Daoy (cell line): ENCODE results near the gene ACSS2. TPM values are rescaled to one million over a fixed set of nuclear protein-coding genes. Genes with fewer than 3 reads are reported as not detected.
A peak's percentile ranks its signal among the peaks of the same experiment; 100 is the strongest.

Experiments used
- DNase-seq: peaks from one replicate; pipeline ENCODE4 v3.0.0-alpha.2; 2015; ENCODE audit warnings: low read depth
- total RNA-seq: library from RNA; depleted of rRNA; stranded (reverse); fragments of >200 nt; shearing (Covaris generic); gene quantifications from 2 replicates; pipeline ENCODE4 v1.2.3, GENCODE V29; 2014

Gene ACSS2
- total RNA-seq, 1 experiment from 2014 or later, result 11.7 TPM

DNA sequence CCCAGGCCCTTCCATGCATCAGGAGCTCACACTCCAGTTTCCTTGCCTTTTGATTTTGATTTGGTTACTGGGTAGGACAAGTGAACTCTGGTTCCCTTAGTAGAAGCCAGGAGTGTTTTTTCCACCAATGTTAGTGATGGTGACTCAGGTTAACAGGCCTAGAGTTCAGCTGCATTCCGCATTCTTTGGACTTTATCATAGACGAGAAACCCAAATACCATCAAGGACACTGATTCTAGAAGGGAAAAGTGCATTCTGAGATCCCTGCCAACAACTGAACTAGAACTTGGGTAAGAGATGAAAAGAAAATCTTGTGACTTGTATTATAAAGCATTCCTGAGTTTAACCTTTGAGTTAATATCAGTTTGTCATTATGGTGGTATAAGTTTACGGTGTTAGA, 70.2 kb downstream of the ACSS2 start:
- DNase-seq, result no peak

DNA sequence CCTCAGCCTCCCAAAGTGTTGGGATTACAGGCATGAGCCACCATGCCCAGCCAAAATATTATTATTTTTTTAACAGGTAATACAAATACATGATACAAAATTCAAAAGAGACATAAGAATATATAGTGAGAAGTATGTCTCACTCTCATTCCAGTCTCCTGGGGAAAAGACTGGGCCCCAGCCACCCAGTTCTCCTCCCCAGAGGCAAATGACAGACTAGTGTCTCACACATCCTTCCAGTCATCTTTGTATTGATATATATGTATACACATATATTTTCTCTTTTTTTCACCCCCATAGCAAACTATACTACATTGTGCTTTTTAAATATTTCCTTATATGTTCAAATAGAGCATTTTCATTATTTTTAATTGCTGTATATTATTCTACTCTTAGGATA, 70.9 kb downstream of the ACSS2 start:
- no peak for DNase-seq

DNA sequence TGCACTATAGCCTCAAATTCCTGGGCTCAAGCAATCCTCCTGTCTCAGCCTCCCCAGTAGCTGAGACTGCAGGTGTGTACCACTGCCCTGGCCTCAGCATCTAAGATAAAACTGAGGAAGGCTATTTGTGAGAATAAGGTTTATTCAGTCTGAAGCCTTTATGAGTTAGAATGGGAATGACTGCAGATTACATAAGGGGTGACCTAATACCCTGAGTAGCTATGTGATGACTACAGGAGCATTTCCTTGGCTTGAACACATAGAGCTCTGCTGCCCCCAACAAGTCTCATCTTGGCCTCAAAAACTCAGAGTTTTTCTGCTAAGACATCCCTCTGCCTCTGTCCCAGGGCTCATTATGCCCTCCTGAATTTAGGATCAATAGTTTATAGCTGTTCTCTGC, 71.6 kb downstream of the ACSS2 start:
- DNase-seq, result no peak

DNA sequence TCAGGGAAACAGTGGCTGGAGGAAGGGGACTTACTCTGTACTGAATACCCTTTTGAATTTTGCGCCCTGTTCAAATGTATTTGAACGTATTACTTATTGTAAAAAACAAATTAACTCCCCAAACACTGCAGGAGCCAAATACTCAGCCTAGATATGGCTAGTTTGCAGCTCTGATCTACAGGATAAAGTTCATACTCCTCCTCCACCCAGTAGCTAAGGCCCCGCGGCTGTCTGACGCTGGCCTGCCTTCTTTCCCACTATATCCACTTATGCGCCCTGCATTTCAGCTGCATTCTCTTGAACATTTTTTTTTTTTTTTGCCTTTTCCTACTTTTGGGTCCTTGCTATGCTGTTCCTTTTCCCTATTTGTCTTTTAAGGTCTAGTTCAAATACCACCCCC, 72.7 kb downstream of the ACSS2 start:
- no peak for DNase-seq

DNA sequence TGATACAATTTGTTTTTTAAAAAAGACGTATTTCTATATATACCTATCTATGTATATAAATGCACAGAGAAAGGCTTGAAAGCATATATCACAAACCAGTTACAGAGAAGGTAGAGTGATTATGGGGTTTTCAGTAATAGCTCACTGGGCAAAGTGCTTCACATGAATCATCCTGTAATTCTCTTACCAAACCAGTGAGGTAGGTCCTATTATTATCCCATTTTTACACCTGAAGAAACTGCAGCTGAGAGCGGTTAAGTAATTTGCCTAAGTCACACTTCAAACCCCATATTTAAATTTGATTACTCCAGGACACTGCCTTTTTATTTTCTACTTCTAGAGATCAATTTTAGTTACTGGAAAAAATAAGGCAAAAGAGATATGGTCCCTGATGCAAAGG, 74.8 kb downstream of the ACSS2 start:
- DNase-seq, result no peak

DNA sequence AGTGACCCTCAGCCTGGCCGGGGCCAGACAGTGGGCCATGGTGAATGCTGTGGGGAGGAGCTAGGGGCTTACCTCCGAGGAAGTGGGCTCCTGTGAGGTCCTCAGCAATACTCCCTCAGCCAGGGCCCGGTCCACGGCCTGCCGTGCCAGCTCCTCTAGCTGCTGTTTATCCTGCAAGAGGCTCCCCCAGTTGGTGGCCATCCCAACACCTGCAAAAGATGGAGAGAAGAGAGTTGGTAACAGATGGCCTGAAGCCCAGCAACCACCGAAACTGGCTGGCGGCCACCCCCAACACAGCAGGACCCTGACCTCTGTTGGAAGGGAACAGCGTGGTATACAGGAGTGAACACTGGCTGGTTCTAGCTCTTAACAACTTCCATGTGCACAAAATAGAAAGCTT, 75.2 kb downstream of the ACSS2 start:
- no peak for DNase-seq

DNA sequence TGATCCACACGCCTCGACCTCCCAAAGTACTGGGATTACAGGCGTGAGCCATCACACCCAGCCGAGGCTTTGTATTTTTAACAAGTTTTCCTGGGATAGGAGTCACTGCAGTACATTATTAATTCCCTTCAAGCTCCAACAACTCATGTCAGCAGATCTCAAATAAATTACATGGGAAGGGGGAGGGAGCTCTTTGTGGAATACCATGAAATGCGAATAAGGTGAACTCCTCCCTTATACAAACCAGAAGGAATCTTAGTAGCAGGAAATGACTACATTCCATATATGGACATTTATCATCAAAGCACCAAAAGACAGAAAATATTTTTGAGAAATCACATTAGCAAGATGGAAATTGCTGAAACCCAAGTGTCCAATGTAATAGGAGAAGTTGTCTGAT, 76.3 kb downstream of the ACSS2 start:
- no peak for DNase-seq

DNA sequence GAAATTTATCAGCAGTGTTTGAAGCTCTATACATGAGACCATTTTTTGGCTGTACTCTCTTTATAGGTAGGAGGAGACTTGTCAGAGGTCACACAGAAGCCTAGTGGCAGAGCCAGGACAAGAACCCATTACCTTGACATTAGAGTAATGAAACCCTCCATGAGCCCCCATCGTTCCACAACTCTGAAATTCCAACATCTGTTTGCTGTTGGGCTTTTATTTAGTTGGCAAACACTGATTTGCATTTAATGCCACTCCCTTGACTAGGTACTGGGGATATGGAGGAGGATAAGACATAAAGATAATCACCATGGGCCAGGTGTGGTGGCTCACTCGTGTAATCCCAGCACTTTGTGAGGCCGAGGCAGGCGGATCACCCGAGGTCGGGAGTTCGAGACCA, 77.5 kb downstream of the ACSS2 start:
- DNase-seq, result no peak

DNA sequence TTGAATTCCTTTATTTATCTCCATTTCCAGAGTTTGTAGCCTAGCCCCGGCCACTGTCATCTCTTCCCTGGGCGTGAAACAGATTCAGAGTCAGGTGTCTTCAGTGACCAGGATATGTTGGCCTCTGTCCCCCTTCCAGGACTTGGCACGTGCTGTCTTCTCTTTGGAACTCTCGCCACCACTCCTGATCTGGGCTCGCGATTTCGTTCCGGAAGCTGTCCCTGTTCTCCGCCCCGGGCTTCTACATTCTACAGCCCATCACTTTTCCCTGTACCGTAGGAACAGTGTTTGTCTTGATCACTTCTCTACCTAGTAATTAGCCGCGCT, 78.5 kb downstream of the ACSS2 start:
- DNase-seq, result peak; percentile 33

DNA sequence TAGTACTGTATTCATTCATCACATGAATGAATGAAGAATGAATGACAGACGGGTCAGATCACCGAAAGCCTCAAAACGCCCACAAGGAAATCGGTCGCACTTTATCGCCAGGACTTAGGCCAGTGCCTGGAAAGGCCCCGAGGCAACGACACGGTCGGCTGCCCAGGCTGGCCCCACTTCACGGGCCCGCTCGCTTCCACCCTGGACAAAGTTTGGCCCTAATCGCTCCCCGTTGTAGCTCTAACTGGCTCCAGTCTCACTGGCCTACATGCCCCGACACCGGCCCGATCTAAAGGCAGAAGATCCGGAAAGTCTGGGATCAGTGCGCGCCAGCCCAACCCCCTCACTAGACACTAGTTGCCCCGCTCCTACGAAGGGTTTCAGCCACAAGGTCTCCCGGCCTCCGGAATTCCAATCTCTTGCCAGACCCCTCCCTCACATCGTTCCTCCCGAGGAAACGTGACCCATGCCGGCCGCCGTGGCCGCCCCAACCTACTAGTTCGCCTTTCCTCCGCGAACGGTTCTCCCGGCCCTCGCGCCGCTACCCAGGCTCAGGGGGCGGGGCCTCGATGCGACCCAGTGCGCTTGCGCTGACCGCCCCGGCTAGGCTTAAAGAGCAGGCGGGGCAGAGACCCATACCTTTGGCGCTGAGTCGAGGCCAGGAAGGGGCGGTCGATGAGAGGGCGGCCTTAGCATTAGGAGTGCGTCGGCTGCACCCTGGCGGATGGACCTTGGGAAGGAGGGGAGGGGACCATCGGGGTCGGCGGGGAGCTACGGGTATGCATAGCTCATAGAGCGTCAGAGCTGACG, 79.0 kb downstream of the ACSS2 start, which contains the start of the genes GSS and MYH7B:
Gene GSS, minus strand, starts transcription at position 576 of the 810 bp plus-strand sequence. CDS start 3,954 bp downstream, outside the sequence.
Gene MYH7B, plus strand, starts transcription at position 638 of the 810 bp plus-strand sequence. CDS start 22,138 bp downstream, outside the sequence.
- DNase-seq, result peak; percentile 98

DNA sequence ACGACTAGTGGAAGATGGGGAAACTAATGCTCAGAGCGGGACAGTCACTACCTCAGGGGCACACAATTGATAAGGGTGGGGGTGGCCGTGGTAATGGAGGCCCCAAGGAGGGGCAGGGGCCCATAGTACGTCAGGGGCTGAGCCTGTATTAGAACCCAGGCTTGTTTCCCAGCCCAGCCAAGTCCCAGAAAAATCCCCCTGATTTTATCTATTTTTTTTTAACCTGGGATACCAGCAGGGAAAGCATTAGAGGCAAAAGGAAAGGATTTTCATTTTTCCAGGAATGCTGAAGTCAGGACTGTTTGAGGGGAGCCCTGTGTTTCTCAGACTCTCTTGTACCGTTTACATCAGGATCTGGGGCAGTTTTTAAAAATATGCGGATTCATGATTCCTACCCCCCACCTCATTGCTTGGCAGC, 79.6 kb downstream of the ACSS2 start:
- no peak for DNase-seq

DNA sequence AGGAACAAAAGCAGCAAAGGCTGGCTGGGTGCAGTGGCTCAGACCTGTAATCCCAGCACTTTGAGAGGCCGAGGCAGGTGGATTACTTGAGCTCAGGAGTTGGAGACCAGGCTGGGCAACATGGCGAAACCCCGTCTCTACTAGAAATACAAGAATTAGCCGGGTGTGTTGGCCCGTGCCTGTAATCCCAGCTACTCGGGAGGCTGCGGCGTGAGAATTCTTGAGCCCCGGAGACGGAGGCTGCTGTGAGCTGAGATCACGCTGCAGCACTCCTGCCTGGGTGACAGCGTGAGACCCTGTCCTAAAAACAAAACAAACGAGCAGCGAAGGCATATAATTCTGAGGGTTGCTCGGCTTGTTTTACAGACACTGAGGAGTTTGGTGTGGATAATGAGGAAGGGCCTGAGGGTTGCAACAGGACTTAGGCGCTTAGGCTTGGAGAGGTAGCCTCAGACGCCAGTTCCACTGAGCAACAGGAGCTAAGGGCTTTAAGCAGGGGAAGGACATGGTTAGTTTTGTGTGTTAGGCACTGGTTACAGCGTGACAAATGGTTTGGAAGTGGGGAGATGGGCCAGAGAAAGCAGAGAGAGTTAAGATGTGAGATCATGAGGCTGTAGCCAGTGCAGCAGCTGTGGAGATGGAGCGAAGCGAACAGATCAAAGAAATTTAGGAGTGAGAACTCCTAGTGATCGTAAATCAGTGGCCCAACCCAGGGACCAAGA, 80.5 kb downstream of the ACSS2 start:
- no peak for DNase-seq

DNA sequence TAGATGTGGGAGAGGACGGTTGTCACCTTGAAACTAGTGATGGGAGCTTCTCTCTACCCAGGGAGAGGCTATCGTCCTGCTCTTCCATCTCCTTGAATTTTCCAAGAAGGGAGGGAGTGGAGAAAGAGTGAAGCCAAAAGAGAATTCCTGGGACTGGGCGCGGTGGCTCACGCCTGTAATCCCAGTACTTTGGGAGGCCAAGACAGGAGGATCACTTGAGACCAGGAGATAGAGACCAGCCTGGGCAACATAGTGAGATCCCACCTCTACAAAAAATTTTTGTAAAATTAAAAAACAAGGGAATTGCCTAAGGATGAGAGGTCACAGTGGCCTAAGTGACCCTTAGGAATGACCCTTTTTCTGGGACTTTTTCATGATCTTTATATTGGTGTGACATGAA, 88.1 kb downstream of the ACSS2 start:
- no peak for DNase-seq

DNA sequence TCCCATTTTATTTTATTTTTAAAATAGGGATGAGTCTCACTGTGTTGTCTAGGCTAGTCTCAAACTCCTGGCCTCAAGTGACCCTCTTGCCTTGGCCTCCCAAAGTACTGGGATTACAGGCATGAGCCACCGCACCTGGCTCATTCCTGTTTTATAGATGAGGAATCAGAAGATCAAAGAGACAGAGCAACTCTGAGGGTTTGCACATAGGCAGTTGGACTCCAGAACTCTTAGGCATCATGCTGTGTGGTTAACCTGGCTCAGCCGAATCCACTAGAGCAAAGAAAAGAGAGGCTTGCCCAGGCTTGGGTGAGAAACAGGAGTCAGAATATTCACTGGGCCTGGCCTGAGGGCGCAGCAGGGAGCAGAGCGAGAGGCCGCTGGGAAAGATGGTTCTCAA, 88.6 kb downstream of the ACSS2 start:
- DNase-seq, result no peak

DNA sequence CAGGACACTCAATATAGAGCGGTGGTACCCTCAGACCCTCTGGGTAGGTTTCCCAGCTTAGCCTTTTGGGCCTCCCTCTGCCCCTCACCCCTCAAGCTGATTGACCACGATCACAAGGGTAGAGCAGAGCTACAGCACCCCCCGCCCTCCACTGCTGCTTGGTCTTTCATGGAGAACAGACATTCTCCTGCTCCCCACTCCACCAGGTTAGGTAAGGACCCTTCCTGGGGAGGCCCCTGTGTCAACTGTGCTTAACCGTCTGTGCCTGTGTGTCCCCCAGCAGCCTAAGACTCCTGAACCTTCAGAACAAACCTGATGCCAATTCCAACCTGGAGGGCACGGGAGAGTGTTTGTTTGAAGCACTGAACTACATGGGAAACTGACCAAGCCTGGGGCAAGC, 91.0 kb downstream of the ACSS2 start:
- no peak for DNase-seq

DNA sequence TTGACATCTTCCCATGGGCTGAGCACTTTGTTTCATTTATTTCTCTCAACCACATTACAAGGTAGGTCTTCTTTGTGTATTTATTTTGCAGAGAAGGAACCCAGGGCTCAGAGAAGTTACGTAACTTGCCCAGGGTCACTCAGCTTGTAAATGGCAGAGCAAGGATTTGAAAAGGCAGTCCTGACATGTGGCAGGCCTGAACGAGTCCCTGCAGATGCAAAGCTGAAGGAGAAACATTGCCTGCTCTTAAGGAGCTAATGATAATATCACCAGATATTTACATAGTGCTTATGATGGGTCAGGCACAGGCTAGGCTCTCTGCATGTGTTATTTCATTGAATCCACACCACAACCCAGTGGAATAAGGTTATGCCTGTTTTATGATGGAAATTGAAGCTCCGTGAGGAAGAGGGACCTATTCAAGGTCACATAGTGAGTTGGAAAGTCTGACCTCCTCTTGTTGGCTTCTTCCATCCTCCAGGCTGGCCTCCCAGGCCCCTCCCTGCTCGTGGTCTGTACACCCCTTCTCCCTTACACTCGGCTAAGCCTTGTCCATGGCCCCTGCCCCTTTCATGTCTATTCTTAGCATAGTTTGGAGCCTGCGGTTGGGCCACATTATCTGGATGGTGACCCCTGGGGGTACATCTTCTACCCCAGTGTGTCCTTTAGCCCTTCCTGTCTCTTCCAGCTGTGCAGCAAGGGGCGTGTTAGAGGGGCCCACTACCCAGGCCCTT, 91.8 kb downstream of the ACSS2 start:
- DNase-seq, result no peak

DNA sequence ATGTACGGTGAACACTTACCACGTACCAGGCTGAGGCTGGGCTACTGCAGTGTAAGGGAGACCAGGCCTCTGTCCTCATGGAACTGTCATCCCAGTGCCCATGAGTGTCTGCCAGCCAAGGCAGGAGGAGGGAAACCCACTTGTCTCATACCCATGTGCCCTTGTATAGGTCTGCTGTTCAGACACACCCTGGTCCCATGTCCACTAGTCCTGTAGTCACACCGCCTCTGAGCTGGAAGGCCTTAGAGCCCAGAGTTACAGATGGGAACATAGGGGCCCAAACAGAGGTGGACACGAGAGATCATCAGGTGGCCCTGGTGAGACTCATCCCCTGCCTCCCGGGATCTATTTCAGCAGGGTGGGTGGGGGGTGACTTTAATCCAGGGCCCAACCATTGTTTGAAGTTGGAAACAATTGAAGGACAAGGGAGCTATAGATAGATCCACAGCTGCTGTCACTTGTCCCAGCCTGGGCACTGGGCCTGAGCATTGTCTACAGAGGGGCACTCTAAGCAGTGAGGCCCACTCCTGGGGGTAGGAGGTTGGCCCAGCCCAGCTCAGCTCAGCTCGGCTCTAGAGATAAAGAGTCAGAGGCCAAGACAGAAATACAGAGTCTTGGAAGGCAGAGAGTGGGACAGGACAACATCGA, 93.9 kb downstream of the ACSS2 start:
- DNase-seq, result no peak

DNA sequence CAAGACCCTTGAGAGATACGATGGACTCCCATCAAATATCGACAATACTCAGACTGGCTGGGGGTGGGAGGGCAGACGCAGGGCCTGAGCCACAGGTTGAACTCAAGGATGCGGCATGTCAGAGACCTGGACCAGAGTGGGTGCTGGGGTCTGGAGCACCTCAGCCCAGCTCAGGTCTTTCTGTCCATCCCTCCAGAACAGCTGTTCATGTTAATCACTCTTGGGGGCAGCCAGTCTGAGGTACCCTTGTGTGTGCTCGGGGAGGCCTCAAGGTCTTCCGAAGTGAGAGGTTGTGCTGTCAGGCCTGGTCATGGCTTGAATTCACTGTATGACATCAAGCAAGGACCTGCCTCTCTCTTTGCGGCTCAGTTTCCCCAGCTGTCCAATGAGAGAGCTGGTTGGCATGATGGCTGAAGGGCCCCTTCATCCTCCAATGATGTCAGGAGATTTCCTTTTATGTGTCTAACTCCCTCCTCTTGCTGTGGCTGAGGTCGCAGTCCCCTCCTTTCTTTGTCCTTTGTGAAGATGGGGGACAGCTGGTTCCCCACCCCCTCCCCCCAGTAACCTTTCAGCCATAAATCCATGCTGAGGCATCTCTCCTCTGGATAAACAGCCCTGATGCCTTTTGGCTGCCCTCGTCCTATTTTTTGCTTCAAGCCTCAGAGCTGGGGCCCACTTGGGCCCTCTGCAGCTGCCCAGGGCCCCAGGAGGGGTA, 94.6 kb downstream of the ACSS2 start:
- DNase-seq, result no peak

DNA sequence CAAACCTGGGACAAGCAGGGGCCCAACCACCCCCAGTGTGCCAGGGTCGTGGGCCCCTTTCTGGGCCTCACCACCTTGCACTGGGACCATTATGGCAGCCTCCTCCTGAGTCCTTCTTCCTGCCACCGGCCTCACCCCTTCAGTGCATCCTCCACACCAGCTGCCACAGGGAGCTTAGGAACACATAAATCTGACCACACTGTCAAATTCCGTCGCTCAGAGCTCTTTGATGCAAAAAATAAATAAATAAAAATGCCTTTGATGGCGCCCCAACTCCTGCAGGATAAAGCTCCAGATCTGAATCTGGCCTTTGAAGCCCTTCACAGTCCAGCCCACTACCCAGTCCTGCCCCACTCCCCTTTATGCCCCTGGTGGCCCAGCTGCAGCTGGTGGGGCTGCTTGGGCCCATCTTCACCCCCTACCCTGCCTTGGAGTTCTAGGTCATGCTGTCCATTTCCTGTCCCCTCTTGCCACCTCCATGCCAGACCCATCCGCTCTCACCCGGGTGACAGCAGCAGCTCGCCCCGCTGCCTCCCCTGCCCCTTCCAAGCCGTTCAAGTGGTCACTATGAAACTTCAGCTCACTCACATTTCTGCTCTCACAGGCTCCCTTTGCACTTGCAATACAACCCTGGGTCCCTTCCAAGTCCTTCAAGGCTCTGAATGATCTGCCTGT, 95.3 kb downstream of the ACSS2 start:
- no peak for DNase-seq

DNA sequence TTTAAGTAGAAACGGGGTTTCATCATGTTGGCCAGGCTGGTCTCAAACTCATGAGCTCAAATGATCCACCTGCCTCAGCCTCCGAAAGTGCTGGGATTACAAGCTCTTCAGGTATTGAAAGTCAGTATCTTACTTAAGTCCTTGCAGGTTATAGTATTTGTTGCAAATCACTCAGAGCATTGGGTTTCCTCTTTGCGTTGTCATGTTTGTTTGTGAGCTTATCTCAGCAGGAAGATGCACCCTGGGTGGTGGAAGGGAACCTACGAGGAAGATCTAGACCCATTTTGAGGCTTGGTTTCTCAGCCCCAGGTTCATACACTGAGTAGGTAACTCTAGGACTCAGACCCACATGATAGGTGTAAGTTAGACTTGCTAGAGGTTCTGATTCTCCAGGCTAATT, 97.8 kb downstream of the ACSS2 start:
- no peak for DNase-seq

DNA sequence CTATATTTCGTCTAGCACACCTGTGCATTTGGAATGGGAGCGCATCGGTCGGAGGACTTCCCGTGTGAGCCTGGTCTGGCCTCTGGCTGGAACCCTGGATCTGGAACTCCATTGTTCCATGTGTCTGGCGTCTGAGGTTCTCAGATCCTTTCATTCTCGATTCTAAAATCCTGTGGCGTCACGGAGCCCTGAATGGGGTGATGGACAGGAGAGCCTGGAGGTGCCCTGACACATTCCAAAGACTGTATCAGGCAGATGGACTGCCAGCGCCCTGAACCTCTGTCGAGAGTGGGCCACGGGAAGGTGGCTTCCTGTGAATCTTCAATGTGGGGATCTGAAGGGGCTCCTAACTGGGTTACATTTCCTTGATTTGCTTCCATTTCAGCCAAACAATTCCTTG, 99.9 kb downstream of the ACSS2 start:
- no peak for DNase-seq
